Activated CD8-positive, alpha-beta memory T cell treated with anti-CD3 and anti-CD28 coated beads for 48 hours (primary cell): ENCODE measurements around the gene EIF5AL1.
"Not testable (repeated sequence)": the region's sequence is repeated elsewhere in the genome, so short reads cannot be mapped to it uniquely, and the experiment has no call there.

Source experiments
- DNase-seq, 3 experiments: peaks; one replicate each; pipeline ENCODE4 v3.0.0-alpha.2; 2020; ENCODE audit warnings: low read depth in 2 of 3, low spot score in 2 of 3

EIF5AL1 gene

GRCh38 chr10:79555354-79556309 lies 43.3 kb downstream of the EIF5AL1 start:
- no peak for DNase-seq

GRCh38 chr10:79556961-79557360 lies 44.6 kb downstream of the EIF5AL1 start:
- DNase-seq, result not testable (repeated sequence)

GRCh38 chr10:79559726-79560125 lies 47.4 kb downstream of the EIF5AL1 start:
- no peak for DNase-seq

- no peak for DNase-seq
These were observed 47.9 kb downstream of the EIF5AL1 start, which contains the start of gene SFTPA2 for GRCh38 chr10:79560160-79560709. SFTPA2 (minus strand) TSS chr10:79560407; CDS start chr10:79559483, 924 bp downstream.

GRCh38 chr10:79561257-79561656 lies 48.9 kb downstream of the EIF5AL1 start:
- DNase-seq, result no peak

- DNase-seq, result peak; percentile 10 to 27 (median 17)
These were observed 49.9 kb downstream of the EIF5AL1 start for GRCh38 chr10:79562135-79562756.

- no peak for DNase-seq
These were observed 51.1 kb downstream of the EIF5AL1 start for GRCh38 chr10:79563426-79563825.
